Measurements from ENCODE around the gene ALKBH5. TPM values are rescaled to one million over a fixed set of nuclear protein-coding genes. Genes with fewer than 3 reads are reported as not detected.

Gene ALKBH5
- total RNA-seq, 1 donor from 2014 or later: 104 TPM

DNA sequence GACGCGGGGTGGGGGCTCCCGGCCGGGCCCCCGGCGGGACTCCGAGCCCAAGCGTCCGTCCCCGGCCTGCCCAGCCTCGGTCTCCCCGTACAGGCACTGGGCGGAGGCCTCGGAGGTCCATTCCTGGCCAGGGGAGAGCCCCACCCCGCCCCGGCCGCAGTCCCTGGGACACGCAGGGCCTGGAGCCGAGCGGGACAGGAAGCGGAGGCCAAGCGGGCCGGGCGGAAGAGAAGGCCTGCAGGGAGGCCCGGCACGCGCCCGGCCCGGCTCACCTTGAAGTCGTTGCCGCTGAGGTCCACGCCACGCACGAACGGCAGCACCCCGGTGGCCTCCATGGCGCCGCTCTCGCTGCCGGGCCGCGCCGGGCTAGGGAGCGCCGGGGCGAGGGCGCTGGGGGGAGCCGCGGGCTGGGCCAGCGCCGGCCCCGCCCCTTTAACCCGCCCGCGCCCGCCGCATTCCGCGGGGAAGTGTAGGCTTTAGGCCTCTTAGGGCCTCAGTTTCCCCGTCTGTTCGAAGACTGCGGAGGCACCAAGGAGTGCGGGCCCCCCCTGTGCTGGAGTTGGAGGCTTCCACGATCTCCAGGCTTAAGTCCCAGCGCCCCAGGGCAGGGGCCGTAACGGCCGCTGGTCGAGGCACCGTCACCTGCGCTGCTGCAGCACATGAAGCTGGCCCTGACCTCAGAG lies 74.9 kb downstream of the ALKBH5 start, which contains the start of gene FLII:
Gene FLII (minus strand): TSS at position 383 of the 683 bp plus-strand sequence. CDS start 48 bp downstream, at position 335.
- Mint-ChIP-seq H3K27me3 (ENCODE audit: low read depth) (no peaks in the 10 kb centered on the region), H3K36me3 (ENCODE audit: low read depth) (no peaks in the 10 kb centered on the region), H3K4me1 (peaks cover 16% of the 10 kb centered on the region), H3K27ac (ENCODE audit: unreplicated experiment) (peak within 1 kb of the TSS; percentile 73), H3K9me3 (no peaks in the 10 kb centered on the region), H3K4me3 (peak within 1 kb of the TSS; percentile 96)
- peak; percentile 46 for DNase-seq (ENCODE audit: low read depth, low spot score)
- TF ChIP-seq, protein P1, sequence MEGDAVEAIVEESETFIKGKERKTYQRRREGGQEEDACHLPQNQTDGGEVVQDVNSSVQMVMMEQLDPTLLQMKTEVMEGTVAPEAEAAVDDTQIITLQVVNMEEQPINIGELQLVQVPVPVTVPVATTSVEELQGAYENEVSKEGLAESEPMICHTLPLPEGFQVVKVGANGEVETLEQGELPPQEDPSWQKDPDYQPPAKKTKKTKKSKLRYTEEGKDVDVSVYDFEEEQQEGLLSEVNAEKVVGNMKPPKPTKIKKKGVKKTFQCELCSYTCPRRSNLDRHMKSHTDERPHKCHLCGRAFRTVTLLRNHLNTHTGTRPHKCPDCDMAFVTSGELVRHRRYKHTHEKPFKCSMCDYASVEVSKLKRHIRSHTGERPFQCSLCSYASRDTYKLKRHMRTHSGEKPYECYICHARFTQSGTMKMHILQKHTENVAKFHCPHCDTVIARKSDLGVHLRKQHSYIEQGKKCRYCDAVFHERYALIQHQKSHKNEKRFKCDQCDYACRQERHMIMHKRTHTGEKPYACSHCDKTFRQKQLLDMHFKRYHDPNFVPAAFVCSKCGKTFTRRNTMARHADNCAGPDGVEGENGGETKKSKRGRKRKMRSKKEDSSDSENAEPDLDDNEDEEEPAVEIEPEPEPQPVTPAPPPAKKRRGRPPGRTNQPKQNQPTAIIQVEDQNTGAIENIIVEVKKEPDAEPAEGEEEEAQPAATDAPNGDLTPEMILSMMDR (conservative IDR thresholded peaks at IDR 0.05): no peak

Other genes with a start within 250 kb of the ALKBH5 start
- 15.9 and 16.3 TPM in 2 replicates for gene TOM1L2, start 211.4 kb upstream of the ALKBH5 start, total RNA-seq
- 0.61 and 1.6 TPM in 2 replicates for gene DRC3, start 211.0 kb upstream of the ALKBH5 start, total RNA-seq
- 20.3 and 23.1 TPM in 2 replicates for gene ATPAF2, start 144.7 kb upstream of the ALKBH5 start, total RNA-seq
- 11.8 and 12.2 TPM in 2 replicates for gene GID4, start 144.4 kb upstream of the ALKBH5 start, total RNA-seq
- 40.3 and 41.5 TPM in 2 replicates for gene DRG2, start 95.9 kb upstream of the ALKBH5 start, total RNA-seq
- 1.3 and 1.6 TPM in 2 replicates for gene MYO15A, start 75.1 kb upstream of the ALKBH5 start, total RNA-seq
- 93.3 and 99.3 TPM in 2 replicates for gene LLGL1, start 41.8 kb downstream of the ALKBH5 start, total RNA-seq
- gene FLII, start 74.9 kb downstream of the ALKBH5 start, total RNA-seq: 181 and 183 TPM in 2 replicates
- 8.8 and 12.2 TPM in 2 replicates for gene MIEF2, start 76.8 kb downstream of the ALKBH5 start, total RNA-seq
- gene TOP3A, start 131.2 kb downstream of the ALKBH5 start, total RNA-seq: 98.5 and 107 TPM in 2 replicates
- gene SMCR8, start 131.5 kb downstream of the ALKBH5 start, total RNA-seq: 20.2 and 20.8 TPM in 2 replicates
- gene SHMT1, start 179.7 kb downstream of the ALKBH5 start, total RNA-seq: 43.9 and 44.6 TPM in 2 replicates
- gene EVPLL, start 193.9 kb downstream of the ALKBH5 start, total RNA-seq: not detected in 2 replicates

All from neural crest cell (in vitro differentiated cells).